HG03103 (cell line): ENCODE data around the gene HPD.
"Not testable (repeated sequence)": the region's sequence is repeated elsewhere in the genome, so short reads cannot be mapped to it uniquely, and the experiment has no call there.

Source experiments
- ATAC-seq: cut with Tn5 transposase; IDR thresholded peaks from one replicate; pipeline ENCODE4 v1.9.1; 2021; ENCODE audit warnings: low read depth; ENCODE audit not compliant: unreplicated experiment

HPD gene

DNA sequence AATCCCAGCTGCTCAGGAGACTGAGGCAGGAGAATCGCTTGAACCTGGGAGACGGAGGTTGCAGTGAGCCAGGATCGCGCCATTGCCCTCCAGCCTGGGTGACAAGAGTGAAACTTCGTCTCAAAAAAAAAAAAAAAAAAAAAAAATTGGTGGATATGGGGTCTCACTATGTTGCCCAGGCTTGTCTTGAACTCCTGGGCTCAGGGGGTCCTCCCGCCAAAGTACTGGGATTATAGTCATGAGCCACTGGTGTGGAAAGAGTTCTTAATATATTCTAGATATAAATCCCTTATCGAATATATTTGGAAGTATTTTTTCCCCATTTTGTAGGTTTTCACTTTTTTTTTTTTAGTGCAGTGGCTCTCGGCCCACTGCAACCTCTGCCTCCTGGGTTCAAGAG is 10.6 kb upstream of the HPD start:
- not testable (repeated sequence) for ATAC-seq

DNA sequence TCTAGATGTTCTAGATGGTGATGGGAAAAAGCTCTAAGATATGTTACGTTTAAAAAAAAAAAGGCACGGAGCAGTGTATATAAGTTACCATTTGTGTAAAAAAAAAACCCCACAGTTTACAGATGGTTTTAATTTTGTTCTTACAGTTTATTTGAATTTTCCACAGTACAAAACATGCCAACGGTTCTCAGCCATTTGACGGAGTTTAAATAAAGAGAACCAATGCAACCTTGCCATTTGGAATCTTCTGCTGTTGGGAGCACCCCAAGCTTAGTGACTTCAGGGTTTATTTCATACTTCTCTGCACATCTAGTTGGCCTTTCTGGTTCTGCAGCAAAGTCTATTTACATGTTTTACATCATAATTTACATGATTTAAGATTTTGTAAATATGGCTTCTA is 7.7 kb upstream of the HPD start:
- no peak for ATAC-seq

DNA sequence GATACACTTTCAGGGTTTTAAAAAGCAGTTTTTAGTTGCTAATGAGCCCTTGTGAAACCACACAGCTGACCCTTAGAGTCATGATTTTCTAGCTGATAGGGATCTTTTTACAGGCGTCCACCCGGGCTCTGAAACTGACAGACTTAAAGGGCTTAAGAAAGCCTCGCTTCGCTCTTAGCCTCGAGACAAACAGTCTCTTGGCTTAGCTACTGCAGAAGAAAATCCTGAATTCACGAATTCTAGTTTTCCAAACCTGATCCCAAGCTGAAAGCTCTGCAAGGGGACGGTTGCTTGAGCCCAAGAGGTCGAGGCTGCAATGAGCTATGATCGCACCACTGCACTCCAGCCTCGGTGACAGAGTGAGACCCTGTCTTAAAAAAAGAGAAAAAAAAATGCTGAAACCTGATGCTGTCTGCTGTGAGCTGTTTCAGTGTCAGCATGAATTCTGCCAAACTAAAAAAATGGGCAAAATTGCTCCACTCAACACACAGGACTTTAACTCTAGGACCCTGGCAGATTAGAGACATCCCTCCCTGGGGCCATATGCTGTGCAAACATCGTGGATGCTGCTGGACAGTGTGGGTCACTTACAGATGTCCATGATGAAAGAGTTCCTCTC is 3.1 kb upstream of the HPD start:
- ATAC-seq = no peak

DNA sequence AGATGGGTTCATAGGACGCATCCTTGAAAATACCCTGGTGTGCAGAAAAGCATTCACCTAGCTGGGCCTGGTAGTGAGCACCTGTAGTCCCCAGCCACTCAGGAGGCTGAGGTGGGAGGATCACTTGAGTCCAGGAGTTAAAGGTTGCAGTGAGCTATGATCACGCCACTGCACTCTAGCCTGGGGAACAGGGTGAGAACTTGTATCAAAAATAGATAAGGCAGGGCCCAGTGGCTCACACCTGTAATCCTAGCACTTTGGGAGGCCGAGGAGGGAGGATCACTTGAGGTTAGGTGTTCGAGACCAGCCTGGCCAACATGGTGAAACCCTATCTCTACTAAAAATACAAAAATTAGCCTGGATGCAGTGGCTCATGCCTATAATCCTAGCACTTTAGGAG is 2.0 kb upstream of the HPD start:
- not testable (repeated sequence) for ATAC-seq

DNA sequence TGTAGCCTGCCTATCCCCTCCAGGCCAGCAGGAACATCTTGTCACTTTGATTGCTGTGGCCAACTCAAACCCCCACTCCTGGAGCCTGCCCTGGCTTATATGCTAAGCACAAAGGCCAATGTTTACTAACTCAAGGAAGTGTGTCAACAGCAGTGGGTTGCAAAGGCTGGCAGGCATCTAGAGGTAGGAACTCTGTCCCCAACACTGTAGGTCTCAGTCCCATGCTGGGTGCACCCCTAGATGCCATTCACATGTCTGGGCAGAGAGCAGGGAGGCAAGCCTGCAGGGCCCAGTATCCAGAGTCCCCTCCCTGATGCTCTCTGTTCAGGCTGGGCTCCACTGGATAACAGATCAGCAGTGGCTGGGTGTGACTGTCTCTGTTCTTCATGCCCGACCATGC is 1.6 kb upstream of the HPD start:
- ATAC-seq = no peak

DNA sequence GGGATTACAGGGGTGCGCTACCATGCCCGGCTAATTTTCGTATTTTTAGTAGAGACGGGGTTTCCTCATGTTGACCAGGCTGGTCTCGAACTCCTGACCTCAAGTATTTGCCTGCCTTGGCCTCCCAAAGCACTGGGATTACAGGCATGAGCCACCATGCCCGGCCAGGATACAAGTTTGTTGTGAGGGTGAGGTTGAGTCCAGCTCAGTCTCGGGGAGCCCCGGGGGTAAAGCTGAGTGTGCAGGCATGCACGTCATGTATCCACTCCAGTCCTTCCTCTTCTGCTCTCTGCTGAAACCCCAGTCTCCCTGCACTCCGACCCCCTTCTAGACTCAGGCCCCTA is 369 bp downstream of the HPD start:
- ATAC-seq = no peak

DNA sequence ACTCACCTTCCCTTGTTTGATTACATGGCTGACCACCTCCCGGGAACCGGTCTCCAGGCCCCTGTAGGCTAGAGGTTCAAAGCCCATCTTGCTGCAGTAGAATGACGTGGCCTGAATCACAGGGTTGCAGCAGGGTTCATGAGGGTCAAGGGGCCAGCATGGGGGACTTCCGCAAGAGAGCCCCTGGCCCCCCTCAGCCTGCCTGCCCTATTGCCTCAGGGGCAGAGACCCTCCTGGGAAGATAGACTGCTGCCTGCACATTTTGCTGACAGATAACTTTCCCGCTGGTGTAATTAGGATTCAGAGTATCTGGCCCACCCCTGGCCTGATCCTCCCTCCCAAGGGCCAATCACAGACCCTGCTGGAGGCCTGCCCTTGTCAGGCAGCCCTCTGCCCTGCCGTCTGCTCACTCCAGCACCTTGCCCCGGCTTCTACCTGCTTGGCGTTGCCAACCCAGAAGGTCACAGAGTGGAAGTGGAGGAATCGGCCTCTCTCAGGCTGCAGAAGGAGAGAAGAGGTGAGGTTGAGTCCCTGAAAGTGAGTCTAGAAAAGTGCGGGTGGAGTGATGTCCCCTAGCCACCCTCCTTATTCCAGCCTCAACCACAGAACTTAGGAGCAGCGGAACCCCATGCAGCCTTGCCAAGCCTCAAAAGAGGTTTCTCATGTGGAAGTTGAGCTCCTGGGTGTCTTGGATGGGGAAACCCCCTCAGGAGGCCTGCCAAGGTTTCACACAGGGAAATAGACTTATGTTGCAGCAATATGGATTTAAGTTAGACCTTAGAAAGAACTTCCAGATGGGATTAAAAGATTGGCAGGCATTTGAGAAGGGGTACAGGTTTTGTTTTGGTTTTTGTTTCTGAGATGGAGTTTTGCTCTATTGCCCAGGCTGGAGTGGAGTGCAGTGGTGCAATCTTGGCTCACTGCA is 1.1 kb downstream of the HPD start:
- ATAC-seq = no peak

DNA sequence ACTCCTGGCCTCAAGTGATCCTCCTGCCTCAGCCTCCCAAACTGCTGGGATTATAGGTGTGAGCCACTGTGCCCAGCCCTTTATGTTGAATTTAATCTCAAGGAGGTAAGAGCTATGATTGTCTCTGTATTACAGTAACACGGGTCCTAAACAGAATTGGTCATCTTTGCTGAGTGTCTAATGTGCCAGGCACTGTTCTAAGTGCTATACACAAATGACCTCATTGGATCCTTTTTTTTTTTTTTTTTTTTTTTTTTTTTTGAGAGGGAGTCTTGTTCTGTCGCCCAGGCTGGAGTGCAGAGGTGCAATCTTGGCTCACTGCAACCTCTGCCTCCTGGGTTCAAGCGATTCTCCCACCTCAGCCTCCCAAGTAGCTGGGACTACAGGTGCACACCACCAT is 6.3 kb downstream of the HPD start:
- ATAC-seq = not testable (repeated sequence)

DNA sequence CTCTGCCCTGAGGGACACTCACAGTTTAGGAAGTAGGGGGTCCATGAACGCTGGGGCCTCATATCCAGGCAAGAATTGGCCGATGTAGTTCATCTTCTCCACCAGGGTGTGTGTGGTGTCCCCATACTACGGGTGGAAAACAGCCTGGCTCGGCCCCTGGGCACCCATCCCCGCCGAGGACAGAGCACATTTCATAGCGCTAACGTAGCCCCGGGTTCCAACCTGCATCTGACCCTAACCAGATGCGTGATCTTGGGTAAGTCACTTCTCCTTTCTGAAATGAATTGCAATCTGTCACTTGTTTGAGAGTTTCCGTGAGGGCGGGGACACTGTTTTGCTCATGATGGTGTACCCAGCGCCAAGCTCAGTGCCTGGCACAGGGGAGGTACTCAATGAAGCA is 9.0 kb downstream of the HPD start:
- ATAC-seq = no peak

DNA sequence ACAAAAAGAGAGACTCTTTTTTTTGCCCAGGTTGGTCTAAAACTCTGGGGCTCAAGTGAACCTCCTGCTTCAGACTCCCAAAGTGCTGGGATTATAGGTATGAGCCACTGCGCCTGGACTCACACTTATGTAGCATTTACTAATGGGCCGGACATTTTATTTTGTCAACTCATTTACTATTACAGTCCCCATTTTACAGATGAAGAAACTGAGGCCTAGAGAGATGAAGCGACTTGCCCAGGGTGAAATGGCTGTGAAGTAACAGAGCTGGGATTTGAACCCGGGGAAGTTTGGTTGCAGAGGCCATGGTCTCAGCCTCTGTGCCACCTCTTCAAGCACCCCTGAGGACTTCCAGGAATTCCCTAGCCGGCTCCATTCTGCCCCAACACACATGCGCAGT is 9.4 kb downstream of the HPD start:
- ATAC-seq = no peak

DNA sequence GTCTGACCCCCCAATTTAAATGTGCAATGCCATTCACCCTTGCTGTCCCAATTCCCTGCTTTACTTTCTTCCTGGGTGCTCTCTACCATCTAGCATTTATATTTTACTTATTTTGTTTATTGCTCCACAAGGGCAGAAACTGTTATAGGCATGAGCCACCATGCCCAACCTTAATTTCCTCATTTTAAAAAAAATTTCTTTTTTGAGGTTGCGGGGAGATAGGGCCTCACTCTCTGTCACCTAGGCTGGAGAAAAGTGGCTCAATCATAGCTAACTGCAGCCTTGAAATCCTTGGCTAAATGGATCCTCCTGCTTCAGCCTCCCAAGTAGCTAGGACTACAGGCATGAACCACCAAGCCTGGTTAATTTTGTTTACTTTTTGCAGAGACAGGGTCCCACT is 13.0 kb downstream of the HPD start:
- ATAC-seq = no peak

DNA sequence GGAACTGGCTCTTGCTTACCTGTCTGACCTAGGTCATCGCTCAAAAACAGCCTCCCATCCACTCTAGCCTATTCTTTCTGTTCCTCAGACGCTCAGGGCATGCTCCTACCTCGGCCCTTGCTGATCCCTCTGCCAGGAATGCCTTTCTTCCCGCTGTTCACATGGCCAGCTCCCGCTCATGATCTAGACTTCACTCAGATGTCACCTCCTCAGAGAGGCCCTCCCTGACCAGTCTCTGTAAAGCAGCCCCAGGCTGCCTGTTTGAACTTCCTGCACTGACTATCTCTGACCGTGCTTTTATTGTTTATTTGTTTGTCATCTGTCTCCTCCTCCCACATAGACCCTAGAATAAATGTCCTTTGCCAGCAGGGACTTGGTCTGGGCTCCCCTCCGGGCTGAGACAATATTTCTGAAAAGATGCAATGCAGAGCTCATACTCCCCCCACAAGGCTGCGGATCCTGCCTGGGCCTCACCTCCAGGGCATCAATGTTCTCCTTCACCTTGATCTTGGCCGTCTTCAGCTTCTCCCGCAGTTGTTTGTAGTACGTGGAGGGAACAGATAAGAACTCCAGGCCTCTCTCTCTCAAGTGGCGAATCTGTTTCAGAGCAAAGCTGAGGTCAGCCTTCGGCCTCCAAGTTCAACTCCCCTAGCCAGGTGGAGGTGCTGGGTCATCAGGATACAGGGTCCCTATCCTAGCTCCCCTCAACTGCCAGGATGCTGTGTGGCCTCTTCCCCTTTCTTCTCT is 15.2 kb downstream of the HPD start:
- no peak for ATAC-seq

DNA sequence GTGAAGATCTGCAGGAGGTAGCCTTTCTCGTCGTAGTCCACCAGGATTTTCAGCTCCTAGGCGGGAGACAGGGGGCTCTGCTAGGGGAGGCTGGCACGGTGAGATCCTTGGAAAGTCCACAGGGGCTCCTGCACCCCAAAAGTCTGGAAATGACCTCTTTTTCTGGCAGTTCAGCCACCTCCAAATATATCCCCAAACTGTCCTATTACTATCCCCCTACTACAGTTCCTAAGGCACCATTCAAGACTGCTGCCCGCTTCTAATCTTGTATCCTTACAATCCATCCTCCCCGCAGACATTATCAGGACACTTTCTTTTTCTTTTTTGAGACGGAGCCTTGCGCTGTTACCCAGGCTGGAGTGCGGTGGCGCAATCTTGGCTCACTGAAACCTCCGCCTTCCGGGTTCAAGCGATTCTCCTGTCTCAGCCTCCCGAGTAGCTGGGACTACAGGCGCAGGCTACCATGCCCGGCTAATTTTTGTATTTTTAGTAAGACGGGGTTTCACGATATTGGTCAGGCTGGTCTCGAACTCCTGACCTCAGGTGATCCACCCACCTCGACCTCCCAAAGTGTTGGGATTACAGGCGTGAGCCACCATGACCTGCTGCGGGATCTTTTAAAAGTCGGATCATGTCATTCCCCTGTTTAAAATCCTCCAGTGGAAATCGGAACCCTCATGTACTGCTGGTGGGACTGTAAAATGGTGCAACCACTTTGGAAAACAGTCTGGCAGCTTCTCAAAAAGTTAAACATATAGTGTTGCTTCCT is 18.5 kb downstream of the HPD start:
- no peak for ATAC-seq

DNA sequence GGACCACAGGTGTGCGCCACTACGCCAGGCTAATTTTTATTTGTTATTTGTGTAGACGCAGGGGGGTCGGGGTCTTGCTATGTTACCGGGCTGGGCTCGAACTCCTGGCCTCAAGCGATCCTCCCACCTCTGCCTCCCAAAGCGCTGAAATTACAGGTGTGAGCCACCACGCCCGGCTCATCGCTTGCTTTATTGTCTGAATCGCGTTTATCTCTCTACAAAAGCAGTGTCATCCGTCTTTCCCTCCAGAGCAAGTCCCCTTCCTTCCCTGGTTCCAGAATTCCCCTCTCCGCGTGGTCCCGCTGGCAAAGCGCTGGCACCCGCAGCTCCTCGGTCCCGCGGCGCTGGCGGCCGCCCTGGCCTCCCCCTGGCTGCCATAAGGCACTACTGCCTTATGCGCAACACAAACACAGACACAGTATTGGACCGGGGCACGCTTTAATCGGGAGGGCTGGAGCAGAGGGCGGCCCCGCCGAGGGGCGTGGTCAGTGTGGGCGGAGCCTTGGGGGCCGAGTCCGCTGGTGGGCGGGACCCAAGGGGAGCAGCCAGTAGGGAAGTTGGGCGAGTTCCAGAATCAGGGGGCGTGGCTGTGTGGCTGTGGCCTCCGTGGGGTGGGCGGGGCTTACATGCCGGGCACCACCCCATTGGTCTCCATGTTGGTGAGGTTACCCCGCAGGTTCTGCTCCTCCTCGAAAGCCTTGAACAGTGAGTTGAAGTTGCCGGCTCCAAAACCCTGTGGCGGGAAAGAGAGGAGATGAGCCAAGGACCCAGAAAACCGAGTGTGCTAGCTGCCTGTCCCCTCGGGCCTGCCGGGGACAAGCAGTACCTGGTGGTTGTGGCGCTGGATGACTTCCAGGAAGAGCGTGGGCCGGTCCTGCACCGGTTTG is 19.3 kb downstream of the HPD start:
- peak; percentile 95 for ATAC-seq

DNA sequence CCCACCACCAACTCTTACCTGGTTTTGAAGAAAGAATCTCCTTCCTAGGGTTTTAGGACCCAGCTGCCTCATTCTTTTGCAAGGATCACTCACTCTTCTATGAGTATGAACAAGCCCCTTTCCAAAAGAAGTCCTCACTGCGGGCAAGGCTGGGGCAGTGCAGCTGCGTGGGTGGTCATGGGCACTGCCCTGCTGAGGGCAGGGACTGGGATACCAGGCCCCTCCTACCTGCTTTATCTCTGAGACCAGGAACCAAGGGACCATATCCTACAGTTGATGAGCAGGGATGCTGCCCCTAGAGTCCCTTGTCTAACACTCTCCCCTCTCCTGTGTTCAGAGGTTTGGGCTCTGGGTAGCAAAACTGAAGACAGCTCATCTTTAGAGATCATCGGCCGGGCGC is 20.5 kb downstream of the HPD start:
- no peak for ATAC-seq

DNA sequence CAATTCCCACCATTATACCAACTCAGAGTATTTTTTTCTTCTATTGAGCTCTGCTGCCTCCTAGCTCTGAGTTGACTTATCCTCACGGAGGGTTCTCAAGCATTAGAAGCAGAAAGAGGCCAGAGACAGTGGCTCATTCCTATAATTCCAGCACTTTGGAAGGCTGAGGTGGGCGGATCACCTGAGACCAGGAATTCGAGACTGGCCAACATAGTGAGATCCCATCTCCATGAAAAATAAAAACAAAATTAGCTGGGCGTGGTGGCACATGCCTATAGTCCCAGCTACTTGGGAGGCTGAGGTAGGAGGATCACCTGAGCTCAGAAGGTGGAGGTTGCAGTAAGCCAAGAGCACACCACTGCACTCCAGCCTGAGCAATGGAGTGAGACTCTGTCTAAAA is 21.0 kb downstream of the HPD start:
- ATAC-seq = no peak

DNA sequence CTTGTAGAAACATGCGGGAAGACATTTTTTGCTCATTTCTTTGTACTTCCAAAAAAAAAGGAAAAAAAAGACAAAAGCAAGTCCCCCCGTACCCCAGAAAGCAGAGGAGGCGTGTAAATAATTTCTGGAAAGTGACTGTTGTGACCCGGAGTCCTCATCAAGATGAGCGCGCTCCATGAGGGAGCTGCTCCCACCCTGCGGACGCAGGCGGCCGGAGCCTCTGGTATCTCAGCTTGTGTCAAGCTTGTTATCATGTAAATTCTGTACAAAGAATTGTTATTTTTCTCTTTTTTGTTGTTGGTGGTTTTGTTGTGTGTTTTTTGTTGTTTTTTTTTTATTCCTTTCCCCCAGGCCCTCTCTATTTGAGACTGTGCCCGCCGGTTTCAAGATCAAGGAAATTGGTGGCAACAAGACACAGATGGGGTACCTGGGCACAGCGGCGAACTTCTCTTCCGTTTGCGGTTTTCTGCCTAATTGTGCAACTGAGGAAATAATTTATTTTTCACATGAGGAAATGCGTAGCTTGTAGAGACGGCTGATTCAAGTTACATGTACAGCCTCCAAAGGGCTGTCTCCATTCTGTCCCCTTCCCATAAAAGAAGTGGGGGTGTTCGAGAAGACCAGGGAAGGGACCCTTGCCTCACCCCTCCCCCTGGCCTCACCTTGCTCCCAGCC is 27.0 kb downstream of the HPD start:
- ATAC-seq = no peak

DNA sequence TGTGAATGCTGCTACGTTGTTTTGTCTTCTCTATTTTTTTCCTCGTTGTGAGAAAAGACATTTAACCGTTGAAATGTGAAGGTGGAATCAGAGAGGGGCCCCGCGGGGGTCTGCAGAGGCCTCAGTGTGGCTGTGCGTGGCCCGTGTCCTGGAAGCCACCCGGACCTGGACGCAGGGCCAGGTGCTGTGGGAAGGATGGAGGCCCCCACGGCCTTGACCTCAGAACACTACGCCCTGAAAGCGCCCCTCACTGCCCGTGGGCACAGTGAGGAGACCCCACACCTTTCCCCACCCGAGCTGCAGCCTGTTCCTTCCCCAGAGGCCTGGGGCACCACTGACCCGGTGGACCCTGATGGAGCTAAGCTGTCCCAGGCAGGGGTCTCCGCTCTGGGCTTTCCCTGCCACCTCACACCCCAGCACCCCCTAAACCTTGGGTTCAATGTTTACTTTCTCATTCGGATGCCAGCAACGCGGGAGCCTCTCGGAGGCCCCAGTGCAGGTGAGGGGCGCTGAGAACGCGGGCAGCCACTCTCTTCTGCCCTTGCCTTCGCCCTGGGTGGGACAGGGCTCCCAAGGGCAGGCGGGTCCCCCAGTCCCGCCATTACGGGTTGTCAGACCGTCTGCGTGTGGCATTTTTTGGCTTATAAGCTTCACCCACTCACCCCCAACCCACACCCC is 27.9 kb downstream of the HPD start:
- no peak for ATAC-seq

DNA sequence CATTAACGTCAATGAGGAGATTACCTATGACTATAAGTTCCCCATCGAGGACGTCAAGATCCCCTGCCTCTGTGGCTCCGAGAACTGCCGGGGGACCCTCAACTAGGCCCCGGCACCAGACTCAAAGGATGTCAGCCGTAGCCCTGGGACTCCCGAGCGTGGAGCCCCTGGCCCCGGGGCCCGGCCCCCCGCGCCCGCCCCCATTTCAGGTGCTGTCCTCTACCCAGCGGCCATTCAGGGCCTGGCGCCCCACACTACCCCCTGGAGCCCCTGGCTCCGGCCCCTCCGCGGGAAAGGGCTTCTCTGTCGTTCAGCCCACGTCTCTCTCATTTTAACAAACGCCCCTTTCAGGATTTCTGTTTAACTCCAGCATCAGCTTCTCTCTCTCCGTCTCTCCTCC is 28.5 kb downstream of the HPD start:
- ATAC-seq = no peak
